ENCODE results near the gene MLH3. TPM values are rescaled to one million over a fixed set of nuclear protein-coding genes. Genes with fewer than 3 reads are reported as not detected.

Gene MLH3
- total and polyA plus RNA-seq, 2 experiments from 2014 or later: 10.7 to 14.7 TPM

DNA sequence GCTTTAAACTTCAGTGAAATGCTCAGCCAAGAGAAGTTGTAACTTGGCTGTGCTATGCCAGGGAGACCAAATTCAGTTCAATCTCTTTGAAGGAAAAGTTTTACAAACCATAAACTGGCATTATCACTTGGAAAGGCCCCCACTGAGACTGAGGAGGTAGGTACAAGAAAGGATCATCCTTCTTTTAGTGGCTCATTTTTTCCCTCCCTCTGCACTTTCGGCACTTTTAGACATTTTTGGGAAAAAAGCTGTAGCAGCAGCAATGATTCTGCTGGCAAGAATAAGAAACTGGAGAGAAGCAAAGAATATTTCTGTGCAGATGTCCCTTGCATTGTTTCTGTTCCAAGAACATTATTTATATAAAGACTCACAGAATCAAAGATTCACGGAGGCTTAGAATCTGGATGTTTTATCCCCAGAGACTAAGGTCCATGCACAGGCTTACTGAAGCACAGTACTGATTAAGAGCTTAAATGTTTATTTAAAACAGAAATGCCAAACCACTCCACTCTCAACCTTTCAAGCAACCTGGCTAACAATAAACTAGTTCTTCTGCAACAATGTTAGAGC is 30.5 kb upstream of the MLH3 start (continued):
- TF ChIP-seq, protein P1, sequence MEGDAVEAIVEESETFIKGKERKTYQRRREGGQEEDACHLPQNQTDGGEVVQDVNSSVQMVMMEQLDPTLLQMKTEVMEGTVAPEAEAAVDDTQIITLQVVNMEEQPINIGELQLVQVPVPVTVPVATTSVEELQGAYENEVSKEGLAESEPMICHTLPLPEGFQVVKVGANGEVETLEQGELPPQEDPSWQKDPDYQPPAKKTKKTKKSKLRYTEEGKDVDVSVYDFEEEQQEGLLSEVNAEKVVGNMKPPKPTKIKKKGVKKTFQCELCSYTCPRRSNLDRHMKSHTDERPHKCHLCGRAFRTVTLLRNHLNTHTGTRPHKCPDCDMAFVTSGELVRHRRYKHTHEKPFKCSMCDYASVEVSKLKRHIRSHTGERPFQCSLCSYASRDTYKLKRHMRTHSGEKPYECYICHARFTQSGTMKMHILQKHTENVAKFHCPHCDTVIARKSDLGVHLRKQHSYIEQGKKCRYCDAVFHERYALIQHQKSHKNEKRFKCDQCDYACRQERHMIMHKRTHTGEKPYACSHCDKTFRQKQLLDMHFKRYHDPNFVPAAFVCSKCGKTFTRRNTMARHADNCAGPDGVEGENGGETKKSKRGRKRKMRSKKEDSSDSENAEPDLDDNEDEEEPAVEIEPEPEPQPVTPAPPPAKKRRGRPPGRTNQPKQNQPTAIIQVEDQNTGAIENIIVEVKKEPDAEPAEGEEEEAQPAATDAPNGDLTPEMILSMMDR (conservative IDR thresholded peaks at IDR 0.05; ENCODE audit: low read depth in 2 of 2): no peak
- TF ChIP-seq POLR2AphosphoS5 (IDR thresholded peaks at IDR 0.05; ENCODE audit: low read depth): no peak

- Mint-ChIP-seq H3K36me3 (ENCODE audit: low read depth) (peaks cover 15% of the 10 kb centered on the region; the same call in 2 of the 3 replicates), H3K9me3 (no peaks in the 10 kb centered on the region), H3K27me3 (ENCODE audit: insufficient read depth, low read depth, poor library complexity) (peaks cover 2% of the 10 kb centered on the region), H3K27ac (no peak overlapping the region), H3K4me3 (no peak overlapping the region), H3K4me1 (no peaks in the 10 kb centered on the region; the same call in 2 of the 3 replicates)
- Histone ChIP-seq H2AFZ (no peak overlapping the region), H3K4me2 (no peak overlapping the region), H3K4me1 (ENCODE audit: insufficient read depth) (no peaks in the 10 kb centered on the region), H3K27me3 (ENCODE audit: insufficient read depth) (no peaks in the 10 kb centered on the region), H3K27ac (ENCODE audit: low read depth) (no peak overlapping the region), H3F3A (replicated peaks; ENCODE audit: low read depth) (no peaks in the 10 kb centered on the region), H4K20me1 (replicated peaks; ENCODE audit: insufficient read depth) (0 out of 2 replicates have a peak, but pooled peaks cover 4% of the 10 kb centered on the region), H3K9me2 (ENCODE audit: insufficient read depth) (no peaks in the 10 kb centered on the region), H3K79me2 (replicated peaks; ENCODE audit: insufficient read depth) (no peaks in the 10 kb centered on the region), H3K36me3 (ENCODE audit: insufficient read depth) (no peaks in the 10 kb centered on the region), H3K4me3 (no peak overlapping the region)
- DNase-seq (ENCODE audit: low spot score) (no peak), ATAC-seq (no peak)
- TF ChIP-seq ZNF331 (CRISPR knock-in tag; IDR thresholded peaks at IDR 0.05; ENCODE audit: low read depth) (no peak), NANOG (IDR thresholded peaks at IDR 0.05; ENCODE audit: borderline replicate concordance) (no peak), STAT1 (IDR thresholded peaks at IDR 0.05; ENCODE audit: unreplicated experiment) (no peak), EZH2 (IDR thresholded peaks at IDR 0.05; ENCODE audit: low read depth, unreplicated experiment) (no peak)
- TF ChIP-seq, protein P2, sequence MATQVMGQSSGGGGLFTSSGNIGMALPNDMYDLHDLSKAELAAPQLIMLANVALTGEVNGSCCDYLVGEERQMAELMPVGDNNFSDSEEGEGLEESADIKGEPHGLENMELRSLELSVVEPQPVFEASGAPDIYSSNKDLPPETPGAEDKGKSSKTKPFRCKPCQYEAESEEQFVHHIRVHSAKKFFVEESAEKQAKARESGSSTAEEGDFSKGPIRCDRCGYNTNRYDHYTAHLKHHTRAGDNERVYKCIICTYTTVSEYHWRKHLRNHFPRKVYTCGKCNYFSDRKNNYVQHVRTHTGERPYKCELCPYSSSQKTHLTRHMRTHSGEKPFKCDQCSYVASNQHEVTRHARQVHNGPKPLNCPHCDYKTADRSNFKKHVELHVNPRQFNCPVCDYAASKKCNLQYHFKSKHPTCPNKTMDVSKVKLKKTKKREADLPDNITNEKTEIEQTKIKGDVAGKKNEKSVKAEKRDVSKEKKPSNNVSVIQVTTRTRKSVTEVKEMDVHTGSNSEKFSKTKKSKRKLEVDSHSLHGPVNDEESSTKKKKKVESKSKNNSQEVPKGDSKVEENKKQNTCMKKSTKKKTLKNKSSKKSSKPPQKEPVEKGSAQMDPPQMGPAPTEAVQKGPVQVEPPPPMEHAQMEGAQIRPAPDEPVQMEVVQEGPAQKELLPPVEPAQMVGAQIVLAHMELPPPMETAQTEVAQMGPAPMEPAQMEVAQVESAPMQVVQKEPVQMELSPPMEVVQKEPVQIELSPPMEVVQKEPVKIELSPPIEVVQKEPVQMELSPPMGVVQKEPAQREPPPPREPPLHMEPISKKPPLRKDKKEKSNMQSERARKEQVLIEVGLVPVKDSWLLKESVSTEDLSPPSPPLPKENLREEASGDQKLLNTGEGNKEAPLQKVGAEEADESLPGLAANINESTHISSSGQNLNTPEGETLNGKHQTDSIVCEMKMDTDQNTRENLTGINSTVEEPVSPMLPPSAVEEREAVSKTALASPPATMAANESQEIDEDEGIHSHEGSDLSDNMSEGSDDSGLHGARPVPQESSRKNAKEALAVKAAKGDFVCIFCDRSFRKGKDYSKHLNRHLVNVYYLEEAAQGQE (IDR thresholded peaks at IDR 0.05; ENCODE audit: unreplicated experiment): no peak
- TF ChIP-seq, protein P1 (conservative IDR thresholded peaks at IDR 0.05; ENCODE audit: low read depth in 2 of 2): no peak
Observed at GRCh38 chr14:75079521-75079920, 28.3 kb upstream of the MLH3 start.
